MCF 10A (cell line): ENCODE results near the gene TAF4B. TPM values are rescaled to one million over a fixed set of nuclear protein-coding genes. Genes with fewer than 3 reads are reported as not detected.

Experiments used
- BruUV-seq: library from RNA; stranded (reverse); fragments of 400-500 nt; replicated peaks from 2 replicates; lab custom pipeline; 2021; lab: Mats Ljungman, UMichigan
- CTCF ChIA-PET: fragments of 300-600 bp; sonication (Branson Sonifier 250); formaldehyde crosslinking; extraction: SDS; loops from one replicate; lab custom pipeline; 2021; ENCODE audit warnings: antibody characterized with exemption, inconsistent platforms; lab: Yijun Ruan, JAX
- POLR2A ChIA-PET: fragments of 300-600, 350-650 bp; sonication (Branson Sonifier 250); formaldehyde crosslinking; extraction: SDS; loops from one replicate; lab custom pipeline; 2020; ENCODE audit warnings: antibody characterized with exemption, inconsistent platforms; lab: Yijun Ruan, JAX
- DNase-seq: peaks from one replicate; pipeline ENCODE4 v3.0.0-alpha.2; 2018; ENCODE audit not compliant: unreplicated experiment
- H3K27ac Mint-ChIP-seq: one replicate; pipeline ENCODE4 v1.8.0; 2022; ENCODE audit warnings: mild to moderate bottlenecking, low read depth, mixed read lengths; ENCODE audit not compliant: unreplicated experiment
- H3K27me3 Mint-ChIP-seq: one replicate; pipeline ENCODE4 v1.8.0; 2022; ENCODE audit warnings: mixed read lengths; ENCODE audit not compliant: insufficient read depth, unreplicated experiment
- H3K36me3 Mint-ChIP-seq: one replicate; pipeline ENCODE4 v1.8.0; 2022; ENCODE audit warnings: mild to moderate bottlenecking, moderate library complexity, mixed read lengths; ENCODE audit not compliant: insufficient read depth, unreplicated experiment
- H3K4me1 Mint-ChIP-seq: one replicate; pipeline ENCODE4 v1.8.0; 2022; ENCODE audit warnings: mixed read lengths; ENCODE audit not compliant: insufficient read depth, unreplicated experiment
- H3K4me3 Mint-ChIP-seq: one replicate; pipeline ENCODE4 v1.8.0; 2022; ENCODE audit warnings: mild to moderate bottlenecking, moderate library complexity, mixed read lengths; ENCODE audit not compliant: unreplicated experiment
- H3K9me3 Mint-ChIP-seq: one replicate; pipeline ENCODE4 v1.8.0; 2022; ENCODE audit warnings: mixed read lengths; ENCODE audit not compliant: unreplicated experiment
- intact Hi-C: fragments of 100-400 bp; cut with micrococcal nuclease; formaldehyde crosslinking; loops from 2 replicates; pipeline ENCODE4 v1.14.1; 2022
- total RNA-seq: library from RNA; stranded (reverse); gene quantifications from 2 replicates; pipeline ENCODE4 v1.2.3, GENCODE V29; 2022
- TF ChIP-seq, protein P1 (sequence below): fragments of 200-600 bp; IDR thresholded peaks from one replicate; pipeline ENCODE4 v1.8.0; 2022; ENCODE audit warnings: antibody characterized with exemption, mild to moderate bottlenecking; ENCODE audit not compliant: unreplicated experiment

Gene TAF4B
- total RNA-seq, 1 experiment from 2014 or later, result 9.2 TPM

- H3K27ac Mint-ChIP-seq, result peak overlapping the region; percentile 88
- H3K4me3 Mint-ChIP-seq, result peak overlapping the region; percentile 58
- CTCF ChIA-PET, result interaction anchor here (0.7 to 2.9 kb wide), 11 partner anchors 8 to 109 kb away, joined by 3 to 12 read pairs (median 4); partner anchors contain the start of gene KCTD1
- DNase-seq, result peak; percentile 77
- peaks cover 19% of the 10 kb centered on the region for H3K9me3 Mint-ChIP-seq
- intact Hi-C loops, result no loop called here
- TF ChIP-seq, protein P1, sequence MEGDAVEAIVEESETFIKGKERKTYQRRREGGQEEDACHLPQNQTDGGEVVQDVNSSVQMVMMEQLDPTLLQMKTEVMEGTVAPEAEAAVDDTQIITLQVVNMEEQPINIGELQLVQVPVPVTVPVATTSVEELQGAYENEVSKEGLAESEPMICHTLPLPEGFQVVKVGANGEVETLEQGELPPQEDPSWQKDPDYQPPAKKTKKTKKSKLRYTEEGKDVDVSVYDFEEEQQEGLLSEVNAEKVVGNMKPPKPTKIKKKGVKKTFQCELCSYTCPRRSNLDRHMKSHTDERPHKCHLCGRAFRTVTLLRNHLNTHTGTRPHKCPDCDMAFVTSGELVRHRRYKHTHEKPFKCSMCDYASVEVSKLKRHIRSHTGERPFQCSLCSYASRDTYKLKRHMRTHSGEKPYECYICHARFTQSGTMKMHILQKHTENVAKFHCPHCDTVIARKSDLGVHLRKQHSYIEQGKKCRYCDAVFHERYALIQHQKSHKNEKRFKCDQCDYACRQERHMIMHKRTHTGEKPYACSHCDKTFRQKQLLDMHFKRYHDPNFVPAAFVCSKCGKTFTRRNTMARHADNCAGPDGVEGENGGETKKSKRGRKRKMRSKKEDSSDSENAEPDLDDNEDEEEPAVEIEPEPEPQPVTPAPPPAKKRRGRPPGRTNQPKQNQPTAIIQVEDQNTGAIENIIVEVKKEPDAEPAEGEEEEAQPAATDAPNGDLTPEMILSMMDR, result no peak
- POLR2A ChIA-PET, result interaction anchor here (0.7 to 7.2 kb wide), 22 partner anchors 8 to 180 kb away, joined by 3 to 41 read pairs (median 6); partner anchors contain the start of gene KCTD1
- peaks cover 43% of the 10 kb centered on the region for H3K4me1 Mint-ChIP-seq
- no peaks in the 10 kb centered on the region for H3K27me3 Mint-ChIP-seq
- no TSS peak for BruUV-seq
- no peaks in the 10 kb centered on the region for H3K36me3 Mint-ChIP-seq
These were observed 214.4 kb downstream of the TAF4B start for GRCh38 chr18:26440644-26441043.

Other genes with a start within 250 kb of the TAF4B start
- 89.9 and 103 TPM in 2 replicates for gene SS18, start 135.8 kb upstream of the TAF4B start, total RNA-seq
- gene PSMA8, start 92.6 kb upstream of the TAF4B start, total RNA-seq, result not detected in 2 replicates